ENCODE measurements around the gene HMBS.

DNA sequence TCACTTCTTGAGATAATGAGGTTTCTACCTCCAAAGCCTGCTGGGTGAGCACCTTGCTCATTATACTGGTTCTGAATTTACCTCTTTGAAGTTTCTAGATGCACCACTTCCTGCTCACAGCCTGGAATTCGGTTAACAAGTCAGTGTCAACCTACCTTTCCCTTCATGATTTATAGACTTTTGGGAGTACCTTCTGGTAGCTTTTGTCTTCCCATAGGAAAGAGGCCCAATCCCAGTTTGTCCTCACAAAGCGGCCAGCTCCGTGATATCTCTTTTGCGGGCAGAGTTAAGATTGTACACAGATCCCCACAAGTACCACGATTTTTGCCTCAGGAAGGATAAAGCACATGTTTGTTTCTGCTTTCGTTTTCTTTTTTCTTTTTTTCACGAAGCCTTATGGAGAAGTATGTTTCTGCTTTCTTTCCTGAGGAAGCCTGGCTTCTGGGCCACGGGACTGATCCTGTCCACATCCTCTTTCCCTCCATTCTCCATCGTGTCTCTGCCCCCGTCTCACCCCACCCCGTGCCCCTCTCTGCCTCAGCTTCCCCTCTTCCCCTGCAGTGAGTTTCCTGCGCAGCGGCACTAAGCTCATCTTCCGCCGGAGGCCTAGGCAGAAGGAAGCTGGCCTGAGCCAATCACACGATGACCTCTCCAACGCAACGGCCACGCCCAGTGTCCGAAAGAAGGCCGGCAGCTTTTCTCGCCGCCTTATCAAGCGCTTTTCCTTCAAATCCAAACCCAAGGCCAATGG is 31.0 kb downstream of the HMBS start:
- TF ChIP-seq, protein P1, sequence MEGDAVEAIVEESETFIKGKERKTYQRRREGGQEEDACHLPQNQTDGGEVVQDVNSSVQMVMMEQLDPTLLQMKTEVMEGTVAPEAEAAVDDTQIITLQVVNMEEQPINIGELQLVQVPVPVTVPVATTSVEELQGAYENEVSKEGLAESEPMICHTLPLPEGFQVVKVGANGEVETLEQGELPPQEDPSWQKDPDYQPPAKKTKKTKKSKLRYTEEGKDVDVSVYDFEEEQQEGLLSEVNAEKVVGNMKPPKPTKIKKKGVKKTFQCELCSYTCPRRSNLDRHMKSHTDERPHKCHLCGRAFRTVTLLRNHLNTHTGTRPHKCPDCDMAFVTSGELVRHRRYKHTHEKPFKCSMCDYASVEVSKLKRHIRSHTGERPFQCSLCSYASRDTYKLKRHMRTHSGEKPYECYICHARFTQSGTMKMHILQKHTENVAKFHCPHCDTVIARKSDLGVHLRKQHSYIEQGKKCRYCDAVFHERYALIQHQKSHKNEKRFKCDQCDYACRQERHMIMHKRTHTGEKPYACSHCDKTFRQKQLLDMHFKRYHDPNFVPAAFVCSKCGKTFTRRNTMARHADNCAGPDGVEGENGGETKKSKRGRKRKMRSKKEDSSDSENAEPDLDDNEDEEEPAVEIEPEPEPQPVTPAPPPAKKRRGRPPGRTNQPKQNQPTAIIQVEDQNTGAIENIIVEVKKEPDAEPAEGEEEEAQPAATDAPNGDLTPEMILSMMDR (conservative IDR thresholded peaks at IDR 0.05; ENCODE audit: low read depth, low read length): no peak
- no peak for TF ChIP-seq EZH2phosphoT487 (IDR thresholded peaks at IDR 0.05; ENCODE audit: borderline replicate concordance, low read length)
